Natural killer cell (primary cell): ENCODE data around the gene HMX2. TPM values are rescaled to one million over a fixed set of nuclear protein-coding genes. Genes with fewer than 3 reads are reported as not detected.

ENCODE experiments used
- ATAC-seq, 3 donors: fragments of 150-1000 bp in 2 of 3; fragments of 200-7000 bp in 1 of 3; cut with Tn5 transposase; 1 replicate in 1 of 3; 2 replicates in 2 of 3; pipeline ENCODE4 v1.10.0; 2021; ENCODE audit warnings: mild to moderate bottlenecking in 2 of 3, moderate library complexity in 2 of 3
- DNase-seq, 2 donors: peaks; one replicate each; pipeline versions ENCODE4 v3.0.0 to v3.0.0-alpha.2; 2013 to 2021; ENCODE audit warnings: mixed read lengths in 1 of 2
- H3K27ac ChIP-seq: one replicate; pipeline ENCODE4 v1.5.1; 2013; ENCODE audit warnings: mild to moderate bottlenecking, low read length
- H3K27me3 ChIP-seq: one replicate; pipeline ENCODE4 v1.6.1; 2013; ENCODE audit warnings: low read length; ENCODE audit not compliant: control insufficient read depth, insufficient read depth
- H3K36me3 ChIP-seq: one replicate; pipeline ENCODE4 v1.6.1; 2013; ENCODE audit warnings: low read length; ENCODE audit not compliant: control insufficient read depth, insufficient read depth
- H3K4me1 ChIP-seq: one replicate; pipeline ENCODE4 v1.6.1; 2013; ENCODE audit warnings: low read length; ENCODE audit not compliant: control insufficient read depth, insufficient read depth
- H3K4me3 ChIP-seq: one replicate; pipeline ENCODE4 v1.5.1; 2013; ENCODE audit warnings: low read length
- H3K9me3 ChIP-seq: one replicate; pipeline ENCODE4 v1.6.1; 2013; ENCODE audit warnings: low read length; ENCODE audit not compliant: control insufficient read depth, insufficient read depth
- H3K27ac Mint-ChIP-seq, 2 donors: one replicate each; pipeline ENCODE4 v1.8.0; 2022; ENCODE audit warnings: mild to moderate bottlenecking in 2 of 2, mixed read lengths in 2 of 2, moderate library complexity in 1 of 2
- H3K27me3 Mint-ChIP-seq, 2 donors: one replicate each; pipeline ENCODE4 v1.8.0; 2022; ENCODE audit warnings: low read depth in 2 of 2, mixed read lengths in 2 of 2
- H3K36me3 Mint-ChIP-seq: one replicate; pipeline ENCODE4 v1.8.0; 2022; ENCODE audit warnings: mixed read lengths
- H3K4me1 Mint-ChIP-seq, 2 donors: one replicate each; pipeline ENCODE4 v1.8.0; 2022; ENCODE audit warnings: mixed read lengths in 2 of 2
- H3K4me3 Mint-ChIP-seq: one replicate; pipeline ENCODE4 v1.8.0; 2022; ENCODE audit warnings: mild to moderate bottlenecking, moderate library complexity, mixed read lengths
- H3K9me3 Mint-ChIP-seq, 2 donors: one replicate each; pipeline ENCODE4 v1.8.0; 2022; ENCODE audit warnings: mixed read lengths in 2 of 2
- CTCF ChIP-seq: fragments of 200-600 bp; IDR thresholded peaks from one replicate; pipeline ENCODE4 v1.8.0; 2022; ENCODE audit warnings: antibody characterized with exemption
- WGBS: methylation state at CpG from one replicate; pipeline ENCODE4 v1.1.7; 2013; ENCODE audit warnings: missing lambda C conversion rate; ENCODE audit not compliant: insufficient coverage; 5-methylcytosine and 5-hydroxymethylcytosine counted together
- intact Hi-C: fragments of 100-400 bp; cut with micrococcal nuclease; formaldehyde crosslinking; loops from one replicate; pipeline ENCODE4 v1.14.2; 2022
- total RNA-seq, 4 donors: library from RNA; stranded (reverse); fragments of 120-200 nt in 1 of 4; gene quantifications; one replicate each; pipeline versions ENCODE4 v1.2.3 to v1.2.4, GENCODE V29; 2013 to 2022

HMX2 gene
- total RNA-seq, 3 donors from 2014 or later (not counting 1 experiment from before 2014, with no cell fraction given) = not detected

GRCh38 chr10:123146894-123147634 is 872 bp upstream of the HMX2 start:
- Mint-ChIP-seq H3K4me3 (no peak overlapping the region), H3K27me3 (peaks cover 66 to 67% of the 10 kb centered on the region in 2 donors), H3K4me1 (peaks cover 7 to 24% of the 10 kb centered on the region in 2 donors), H3K27ac (no peak overlapping the region), H3K9me3 (no peaks in the 10 kb centered on the region), H3K36me3 (no peaks in the 10 kb centered on the region)
- H3K9me3 ChIP-seq = no peaks in the 10 kb centered on the region
- H3K36me3 ChIP-seq = no peaks in the 10 kb centered on the region
- H3K4me3 ChIP-seq = no peak overlapping the region
- H3K27me3 ChIP-seq = peaks cover 84% of the 10 kb centered on the region
- DNase-seq (no peak), ATAC-seq (no peak)
- TF ChIP-seq CTCF = no peak
- H3K4me1 ChIP-seq = peaks cover 55% of the 10 kb centered on the region
- intact Hi-C loops = no loop called here
- 15% methylated on average over 23 of the region's 24 CpGs for WGBS
- H3K27ac ChIP-seq = no peak overlapping the region

- intact Hi-C loops = no loop called here
- TF ChIP-seq CTCF = no peak
- H3K27ac Mint-ChIP-seq = peak overlapping the region in 1 of 2 donors; percentile 9
- no peaks in the 10 kb centered on the region for H3K36me3 Mint-ChIP-seq
- H3K4me1 Mint-ChIP-seq = peaks cover 11 to 27% of the 10 kb centered on the region in 2 donors
- H3K4me3 Mint-ChIP-seq = peak overlapping the region; percentile 76
- no peaks in the 10 kb centered on the region for H3K9me3 ChIP-seq
- no peaks in the 10 kb centered on the region for H3K36me3 ChIP-seq
- H3K4me1 ChIP-seq = peaks cover 44% of the 10 kb centered on the region
- H3K27me3 Mint-ChIP-seq = peaks cover 60 to 61% of the 10 kb centered on the region in 2 donors
- H3K27ac ChIP-seq = no peak overlapping the region
- WGBS = 7% methylated on average over 55 of the region's 55 CpGs
- H3K27me3 ChIP-seq = peaks cover 79% of the 10 kb centered on the region
- DNase-seq (peak in 1 of 2 donors; percentile 20), ATAC-seq (no peak)
- H3K4me3 ChIP-seq = no peak overlapping the region
- no peaks in the 10 kb centered on the region for H3K9me3 Mint-ChIP-seq
These were observed 652 bp downstream of the HMX2 start for GRCh38 chr10:123148414-123149161.

GRCh38 chr10:123149162-123149567 is 1.2 kb downstream of the HMX2 start:
- Histone ChIP-seq H3K4me3 (no peak overlapping the region), H3K4me1 (peaks cover 48% of the 10 kb centered on the region), H3K27me3 (peaks cover 74% of the 10 kb centered on the region), H3K36me3 (no peaks in the 10 kb centered on the region), H3K9me3 (no peaks in the 10 kb centered on the region), H3K27ac (no peak overlapping the region)
- Mint-ChIP-seq H3K4me1 (peaks cover 17 to 33% of the 10 kb centered on the region in 2 donors), H3K9me3 (no peaks in the 10 kb centered on the region), H3K27ac (peak overlapping the region in 1 of 2 donors; percentile 9), H3K4me3 (peak overlapping the region; percentile 76), H3K27me3 (peaks cover 55% of the 10 kb centered on the region in 2 donors), H3K36me3 (no peaks in the 10 kb centered on the region)
- TF ChIP-seq CTCF = no peak
- 14% methylated on average over 12 of the region's 12 CpGs for WGBS
- intact Hi-C loops = no loop called here
- ATAC-seq (no peak), DNase-seq (no peak)
